Heart left ventricle (tissue), 13 donors: ENCODE data around the gene ECEL1.
"Not testable (repeated sequence)": the region's sequence is repeated elsewhere in the genome, so short reads cannot be mapped to it uniquely, and the experiment has no call there.

Experiments
- CTCF ChIP-seq, 12 donors: fragments of 200-600 bp; sonication (generic) in 4 of 12; IDR thresholded peaks; one replicate each; pipeline versions ENCODE4 v1.5.0 to v1.8.0; 2018 to 2022; ENCODE audit warnings: antibody characterized with exemption in 12 of 12, mild to moderate bottlenecking in 5 of 12
- POLR2A ChIP-seq, 2 donors: fragments of 450-650 bp; IDR thresholded peaks; one replicate each; pipeline ENCODE4 v1.6.1; 2017; ENCODE audit warnings: antibody characterized with exemption in 2 of 2, mild to moderate bottlenecking in 2 of 2, moderate library complexity in 2 of 2
- donor health status: ischemic (EF 13 %, LVEDD 7.1; RV severe dilation, severe dysfunction).
- donor health status: DM: no; HTN: yes; CAD: no.
- donor health status: DM: no; HTN: no; CAD: no.
- donor health status: ischemic (EF 25% LVEDD 6.9; RV normal size, moderate dysfunction).
- donor health status: ischemic (EF 25% LVEDD 5.7; RV mildly dilated, moderate dysfunction).
- donor health status: ischemic (EF 35%, LVEDD 5.7; RV mildly dilated, moderate dysfunction).
- donor health status: nonischemic (EF 11% LVEDD 7.7; RV severe dilation, severe dysfunction).
- donor health status: DM: yes; HTN: yes; CAD: no.
- donor health status: PGD.
- donor health status: ischemic (EF 29% LVEDD 5.4; RV normal size, mild dysfunction).
- donor health status: nonischemic (EF 23%, LVEDD 6.1; RV moderate dilation, normal function).

- TF ChIP-seq CTCF, POLR2A (IDR thresholded peaks at IDR 0.05): not testable (repeated sequence)
Observed at GRCh38 chr2:232443669-232444408, 43.8 kb downstream of the ECEL1 start.
